HG03064 (cell line): ENCODE data around the gene MBLAC1.

Experiments
- ATAC-seq: cut with Tn5 transposase; IDR thresholded peaks from one replicate; pipeline ENCODE4 v1.9.1; 2021; ENCODE audit warnings: low read depth; ENCODE audit not compliant: unreplicated experiment

MBLAC1 gene

GRCh38 chr7:100095289-100095688, 31.5 kb upstream of the MBLAC1 start:
- ATAC-seq = no peak

GRCh38 chr7:100095704-100096103, 31.1 kb upstream of the MBLAC1 start:
- no peak for ATAC-seq

- ATAC-seq = no peak
These were observed 27.9 kb upstream of the MBLAC1 start for GRCh38 chr7:100098913-100099312.

GRCh38 chr7:100099452-100099851, 27.3 kb upstream of the MBLAC1 start:
- no peak for ATAC-seq

DNA sequence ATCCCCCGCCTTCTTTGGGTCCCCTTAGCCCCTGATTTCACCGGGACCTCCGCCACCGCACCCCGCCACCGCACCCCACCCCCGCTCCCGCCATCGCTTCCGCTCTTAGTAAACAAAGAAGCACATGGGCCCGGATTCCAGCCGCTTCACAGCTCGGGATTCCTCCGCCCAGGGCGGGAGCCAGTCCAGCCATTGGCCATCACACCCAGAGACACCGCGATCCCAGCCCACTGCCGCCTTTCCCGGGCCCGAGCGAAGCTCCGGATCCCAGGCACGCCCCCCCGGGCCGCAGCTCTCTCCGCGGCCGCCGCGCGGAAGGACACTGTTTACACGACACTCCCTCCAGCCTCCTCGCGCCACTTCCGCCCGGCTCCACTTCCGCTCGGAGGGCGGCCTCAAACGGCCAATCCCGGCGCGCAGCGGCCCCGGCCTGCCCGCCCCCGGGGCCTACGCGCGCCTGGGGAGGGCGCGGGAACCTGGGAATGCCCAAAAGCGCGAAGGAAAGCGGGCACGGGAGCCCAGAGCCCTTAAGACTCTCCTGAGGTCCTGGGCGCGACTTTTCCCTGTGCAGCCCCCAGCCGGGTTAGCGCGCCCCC, 26.2 kb upstream of the MBLAC1 start:
- ATAC-seq = peak; percentile 60

DNA sequence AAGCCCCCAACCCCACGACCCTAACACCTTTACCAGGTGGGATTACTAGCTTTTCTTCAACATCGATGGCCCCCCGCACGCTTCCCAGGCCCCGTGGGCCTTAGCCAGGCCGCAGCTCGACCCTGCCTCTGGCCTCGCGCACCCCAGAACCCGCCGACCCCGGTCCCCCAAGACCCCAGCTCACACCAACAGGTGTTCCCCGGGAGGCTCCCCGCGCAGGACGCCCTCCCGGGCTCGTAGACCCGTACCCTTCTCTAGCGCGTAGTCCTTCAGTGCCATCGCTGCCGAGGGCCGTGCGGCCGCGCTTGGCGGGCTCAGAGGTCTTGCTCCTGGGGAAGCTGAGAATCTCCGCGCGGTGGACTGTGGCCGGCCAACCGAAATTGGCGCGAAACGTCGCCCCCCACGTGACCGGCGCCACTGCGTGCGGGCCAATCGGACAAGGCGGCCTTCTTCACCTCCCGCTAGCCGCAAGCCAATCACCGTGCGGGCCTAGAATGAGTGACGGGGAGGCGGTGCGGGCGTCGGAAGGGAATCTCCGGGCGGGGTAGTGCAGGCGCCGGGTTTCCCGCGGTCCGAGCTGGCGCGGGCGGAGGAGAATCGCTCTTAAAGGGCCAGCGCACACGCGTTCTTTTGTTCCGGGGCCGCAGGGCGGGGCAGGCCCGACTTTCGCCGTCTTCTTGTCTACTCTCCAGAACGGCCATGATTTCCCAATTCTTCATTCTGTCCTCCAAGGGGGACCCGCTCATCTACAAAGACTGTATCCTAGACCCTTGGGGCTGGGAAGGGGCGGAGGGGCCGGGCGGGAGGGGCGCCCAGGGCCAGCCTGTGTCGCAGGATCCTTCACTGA, 25.5 kb upstream of the MBLAC1 start, which contains the start of the genes AP4M1 and MCM7:
AP4M1 (plus strand) TSS at position 628 of the 847 bp plus-strand sequence; CDS start at position 700, 72 bp downstream.
MCM7 (minus strand) TSS at position 382 of the 847 bp plus-strand sequence; CDS start at position 279, 103 bp downstream.
- ATAC-seq = peak; percentile 68

GRCh38 chr7:100102950-100103840, 23.6 kb upstream of the MBLAC1 start:
- no peak for ATAC-seq

- ATAC-seq = no peak
These were observed 21.2 kb upstream of the MBLAC1 start for GRCh38 chr7:100105534-100105933.

- ATAC-seq = no peak
These were observed 20.1 kb upstream of the MBLAC1 start for GRCh38 chr7:100106633-100107032.

GRCh38 chr7:100107125-100107737, 19.5 kb upstream of the MBLAC1 start:
- no peak for ATAC-seq

DNA sequence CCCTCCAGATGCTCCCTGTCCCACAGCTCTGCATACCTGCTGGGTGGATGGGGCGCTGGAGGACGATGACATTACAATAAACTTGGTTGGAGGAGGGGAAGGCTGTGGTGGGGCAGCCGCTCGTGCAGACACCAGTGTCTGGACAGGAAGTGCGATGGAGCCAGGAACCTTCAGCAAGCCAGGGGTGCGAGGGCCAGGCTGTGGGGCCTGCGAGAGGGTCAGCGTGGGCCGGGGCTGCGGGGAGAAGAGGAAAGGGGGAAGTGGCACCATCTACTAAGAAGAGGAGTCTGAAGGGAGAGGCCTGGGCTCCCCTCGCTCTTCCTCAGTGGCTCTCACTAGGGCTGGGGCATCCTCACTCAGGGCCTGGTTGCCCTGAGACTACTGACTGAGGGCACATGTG, 18.9 kb upstream of the MBLAC1 start:
- ATAC-seq = no peak

DNA sequence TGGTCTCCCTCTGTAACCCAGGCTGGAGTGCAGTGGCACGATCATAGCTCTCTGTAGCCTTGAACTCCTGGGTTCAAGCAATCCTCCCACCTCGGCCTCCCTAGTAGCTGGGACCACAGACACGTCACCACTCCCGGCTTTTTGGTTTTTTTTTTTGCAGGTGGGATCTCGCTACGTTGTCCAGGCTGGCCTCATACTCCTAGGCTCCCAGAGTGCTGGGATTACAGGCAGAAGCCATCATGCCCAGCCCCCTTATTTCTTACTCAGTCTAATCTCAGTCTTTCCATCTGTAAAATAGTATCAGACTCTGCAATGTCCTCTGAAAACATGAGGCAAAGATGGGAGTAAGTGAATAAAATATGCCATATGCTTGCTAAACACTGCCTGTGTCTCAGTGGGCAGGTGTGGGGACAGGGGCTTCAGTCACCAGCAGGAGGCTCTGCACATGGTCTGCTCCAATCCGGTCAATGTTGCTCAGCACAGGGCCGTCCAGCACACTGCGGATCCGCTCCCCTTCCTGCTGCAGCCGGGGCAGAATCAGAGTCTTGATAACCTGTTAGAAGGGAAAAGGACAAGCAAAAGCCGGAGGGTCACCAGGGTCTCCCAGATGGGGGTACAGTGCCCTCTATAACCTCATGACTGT, 17.1 kb upstream of the MBLAC1 start:
- ATAC-seq = no peak

DNA sequence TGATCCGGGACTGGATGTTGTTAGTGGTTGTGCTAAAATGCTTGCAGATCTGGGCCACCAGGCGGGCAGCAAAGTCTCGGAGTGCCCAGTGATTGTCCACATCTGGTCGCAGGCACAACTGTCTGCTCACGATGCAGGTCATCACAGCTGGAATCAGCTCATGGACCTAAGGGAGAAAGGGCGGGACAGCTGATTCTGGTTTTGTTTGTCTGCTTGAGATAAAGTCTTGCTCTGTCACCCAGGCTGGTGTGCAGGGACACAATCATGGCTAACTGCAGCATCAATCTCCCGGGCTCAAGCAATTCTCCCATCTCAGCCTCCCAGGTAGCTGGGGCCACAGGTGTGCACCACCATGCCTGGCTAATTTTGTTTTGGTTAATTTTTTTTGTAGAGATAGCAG, 15.6 kb upstream of the MBLAC1 start:
- ATAC-seq = no peak

- no peak for ATAC-seq
These were observed 14.9 kb upstream of the MBLAC1 start for GRCh38 chr7:100111914-100112313.

DNA sequence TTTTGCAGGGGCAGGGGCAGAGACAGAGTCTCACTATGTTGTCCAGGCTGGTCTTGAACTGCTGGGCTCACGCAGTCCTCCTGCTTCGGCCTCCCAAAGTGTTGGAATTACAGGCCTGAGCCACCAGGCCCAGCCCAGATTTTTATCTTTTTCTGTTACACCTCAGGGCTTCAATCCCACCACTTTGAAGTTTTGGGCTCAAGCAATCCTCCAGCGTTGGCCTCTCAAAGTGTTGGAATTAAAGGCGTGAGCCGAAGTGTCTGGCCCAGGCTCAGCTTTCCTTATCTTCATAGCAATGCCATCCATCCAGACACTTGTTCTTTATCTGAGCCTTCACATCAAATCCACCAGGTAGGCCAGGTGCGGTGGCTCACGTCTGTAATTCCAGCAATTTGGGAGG, 11.7 kb upstream of the MBLAC1 start:
- no peak for ATAC-seq

GRCh38 chr7:100118388-100119071, 8.2 kb upstream of the MBLAC1 start:
- no peak for ATAC-seq

DNA sequence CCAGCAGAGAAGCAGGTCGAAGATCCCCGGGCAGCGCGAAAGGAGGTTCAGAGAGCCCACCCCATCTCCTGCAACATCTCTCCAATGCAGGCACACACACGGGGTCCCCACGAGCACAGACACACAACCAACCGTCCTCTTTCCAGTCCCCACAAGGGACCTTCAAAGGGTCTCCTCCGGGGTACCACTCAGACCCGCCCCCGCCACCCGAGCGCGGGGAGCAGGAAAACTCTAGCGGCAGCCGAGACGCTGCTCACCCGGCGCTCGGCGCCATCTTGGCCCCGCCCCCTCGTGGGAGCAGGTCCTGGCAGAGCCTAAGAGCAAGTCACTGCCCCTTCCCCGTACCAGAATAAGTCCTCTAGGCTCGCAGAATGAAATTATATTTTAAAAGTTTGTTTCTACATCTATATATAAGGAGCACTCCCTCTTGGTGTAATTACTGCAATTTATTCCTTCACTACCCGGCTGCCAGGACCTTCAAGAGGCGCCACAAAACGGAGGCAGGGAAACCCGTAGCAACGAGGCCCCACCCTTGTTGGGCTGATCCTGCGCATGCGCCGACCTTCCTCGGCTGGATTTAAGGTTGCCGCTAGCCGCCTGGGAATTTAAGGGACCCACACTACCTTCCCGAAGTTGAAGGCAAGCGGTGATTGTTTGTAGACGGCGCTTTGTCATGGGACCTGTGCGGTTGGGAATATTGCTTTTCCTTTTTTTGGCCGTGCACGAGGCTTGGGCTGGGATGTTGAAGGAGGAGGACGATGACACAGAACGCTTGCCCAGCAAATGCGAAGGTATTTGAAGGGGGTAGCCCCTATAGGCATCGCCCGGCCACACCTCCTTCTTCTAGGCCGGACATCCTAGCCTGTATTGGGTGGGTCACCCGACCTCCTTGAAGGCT, 7.4 kb upstream of the MBLAC1 start, which contains the start of the genes CNPY4 and TAF6:
CNPY4 (plus strand) TSS at position 563 of the 898 bp plus-strand sequence; CDS start at position 674, 111 bp downstream.
TAF6 (minus strand) TSS at position 287 of the 898 bp plus-strand sequence. CDS start 5,149 bp downstream, outside the sequence.
- peak; percentile 58 for ATAC-seq
